Testis (tissue), 2 donors: ENCODE results near the gene ACSM2B.
"Not testable (repeated sequence)": the region's sequence is repeated elsewhere in the genome, so short reads cannot be mapped to it uniquely, and the experiment has no call there.

ENCODE experiments used
- POLR2A ChIP-seq: fragments of 450-650 bp; IDR thresholded peaks from one replicate; pipeline ENCODE4 v1.6.1; 2017; ENCODE audit warnings: antibody characterized with exemption, mild to moderate bottlenecking, moderate library complexity
- TF ChIP-seq, protein P1 (sequence below), 3 experiments: fragments of 450-650 bp in 2 of 3; fragments of 200-600 bp in 1 of 3; sonication (generic) in 1 of 3; IDR thresholded peaks; one replicate each; pipeline ENCODE4 v1.5.1; 2016 to 2019; ENCODE audit warnings: antibody characterized with exemption in 3 of 3, mild to moderate bottlenecking in 2 of 3, moderate library complexity in 1 of 3

DNA sequence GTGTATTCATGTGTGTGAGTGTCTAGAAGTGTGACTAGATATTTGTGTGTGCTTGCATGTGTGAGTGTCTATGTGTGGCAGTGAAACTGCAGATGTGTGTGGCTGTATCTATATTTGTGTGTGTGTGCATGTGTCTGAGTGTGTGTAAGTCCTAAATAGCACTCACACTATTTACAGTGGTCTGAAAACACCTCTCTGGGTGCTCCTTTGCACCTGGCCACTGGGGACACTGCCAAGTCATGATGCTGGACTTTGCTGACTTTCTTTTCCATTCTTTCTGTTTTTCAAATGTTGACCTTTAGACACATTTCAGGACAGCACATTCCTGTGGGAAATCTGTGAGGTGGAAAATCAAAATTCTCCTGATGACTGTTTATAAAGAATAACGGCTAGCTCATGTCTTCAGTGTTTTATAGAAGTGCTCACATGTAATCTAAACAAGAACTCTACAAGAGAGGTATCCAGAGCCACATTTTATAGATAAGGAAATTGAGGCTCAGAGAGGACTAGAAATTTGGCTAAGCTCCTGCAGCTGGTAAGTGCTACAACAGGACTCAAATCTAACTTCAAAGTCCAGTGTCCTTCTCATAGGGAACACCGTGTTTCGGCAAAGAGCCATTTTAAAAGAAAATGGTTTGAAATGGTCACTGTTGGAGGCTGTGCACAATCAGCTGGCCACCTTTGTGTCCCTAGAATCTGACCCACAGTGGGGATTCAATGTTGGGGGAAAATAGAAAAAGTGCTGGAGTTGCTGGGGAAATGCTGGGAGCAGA, 4.5 kb upstream of the ACSM2B start:
- TF ChIP-seq, protein P1, sequence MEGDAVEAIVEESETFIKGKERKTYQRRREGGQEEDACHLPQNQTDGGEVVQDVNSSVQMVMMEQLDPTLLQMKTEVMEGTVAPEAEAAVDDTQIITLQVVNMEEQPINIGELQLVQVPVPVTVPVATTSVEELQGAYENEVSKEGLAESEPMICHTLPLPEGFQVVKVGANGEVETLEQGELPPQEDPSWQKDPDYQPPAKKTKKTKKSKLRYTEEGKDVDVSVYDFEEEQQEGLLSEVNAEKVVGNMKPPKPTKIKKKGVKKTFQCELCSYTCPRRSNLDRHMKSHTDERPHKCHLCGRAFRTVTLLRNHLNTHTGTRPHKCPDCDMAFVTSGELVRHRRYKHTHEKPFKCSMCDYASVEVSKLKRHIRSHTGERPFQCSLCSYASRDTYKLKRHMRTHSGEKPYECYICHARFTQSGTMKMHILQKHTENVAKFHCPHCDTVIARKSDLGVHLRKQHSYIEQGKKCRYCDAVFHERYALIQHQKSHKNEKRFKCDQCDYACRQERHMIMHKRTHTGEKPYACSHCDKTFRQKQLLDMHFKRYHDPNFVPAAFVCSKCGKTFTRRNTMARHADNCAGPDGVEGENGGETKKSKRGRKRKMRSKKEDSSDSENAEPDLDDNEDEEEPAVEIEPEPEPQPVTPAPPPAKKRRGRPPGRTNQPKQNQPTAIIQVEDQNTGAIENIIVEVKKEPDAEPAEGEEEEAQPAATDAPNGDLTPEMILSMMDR (IDR thresholded peaks at IDR 0.05): not testable (repeated sequence)
- not testable (repeated sequence) for TF ChIP-seq POLR2A
